Natural killer cell (primary cell): ENCODE measurements around the gene AGBL4. TPM values are rescaled to one million over a fixed set of nuclear protein-coding genes. Genes with fewer than 3 reads are reported as not detected.

Experiments used
- ATAC-seq, 3 donors: fragments of 150-1000 bp in 2 of 3; fragments of 200-7000 bp in 1 of 3; cut with Tn5 transposase; 1 replicate in 1 of 3; 2 replicates in 2 of 3; pipeline ENCODE4 v1.10.0; 2021; ENCODE audit warnings: mild to moderate bottlenecking in 2 of 3, moderate library complexity in 2 of 3
- DNase-seq, 2 donors: peaks; one replicate each; pipeline versions ENCODE4 v3.0.0 to v3.0.0-alpha.2; 2013 to 2021; ENCODE audit warnings: mixed read lengths in 1 of 2
- H3K27ac ChIP-seq: one replicate; pipeline ENCODE4 v1.5.1; 2013; ENCODE audit warnings: mild to moderate bottlenecking, low read length
- H3K27me3 ChIP-seq: one replicate; pipeline ENCODE4 v1.6.1; 2013; ENCODE audit warnings: low read length; ENCODE audit not compliant: control insufficient read depth, insufficient read depth
- H3K36me3 ChIP-seq: one replicate; pipeline ENCODE4 v1.6.1; 2013; ENCODE audit warnings: low read length; ENCODE audit not compliant: control insufficient read depth, insufficient read depth
- H3K4me1 ChIP-seq: one replicate; pipeline ENCODE4 v1.6.1; 2013; ENCODE audit warnings: low read length; ENCODE audit not compliant: control insufficient read depth, insufficient read depth
- H3K4me3 ChIP-seq: one replicate; pipeline ENCODE4 v1.5.1; 2013; ENCODE audit warnings: low read length
- H3K9me3 ChIP-seq: one replicate; pipeline ENCODE4 v1.6.1; 2013; ENCODE audit warnings: low read length; ENCODE audit not compliant: control insufficient read depth, insufficient read depth
- H3K27ac Mint-ChIP-seq, 2 donors: one replicate each; pipeline ENCODE4 v1.8.0; 2022; ENCODE audit warnings: mild to moderate bottlenecking in 2 of 2, mixed read lengths in 2 of 2, moderate library complexity in 1 of 2
- H3K27me3 Mint-ChIP-seq, 2 donors: one replicate each; pipeline ENCODE4 v1.8.0; 2022; ENCODE audit warnings: low read depth in 2 of 2, mixed read lengths in 2 of 2
- H3K36me3 Mint-ChIP-seq: one replicate; pipeline ENCODE4 v1.8.0; 2022; ENCODE audit warnings: mixed read lengths
- H3K4me1 Mint-ChIP-seq, 2 donors: one replicate each; pipeline ENCODE4 v1.8.0; 2022; ENCODE audit warnings: mixed read lengths in 2 of 2
- H3K4me3 Mint-ChIP-seq: one replicate; pipeline ENCODE4 v1.8.0; 2022; ENCODE audit warnings: mild to moderate bottlenecking, moderate library complexity, mixed read lengths
- H3K9me3 Mint-ChIP-seq, 2 donors: one replicate each; pipeline ENCODE4 v1.8.0; 2022; ENCODE audit warnings: mixed read lengths in 2 of 2
- WGBS: methylation state at CpG from one replicate; pipeline ENCODE4 v1.1.7; 2013; ENCODE audit warnings: missing lambda C conversion rate; ENCODE audit not compliant: insufficient coverage; 5-methylcytosine and 5-hydroxymethylcytosine counted together
- intact Hi-C: fragments of 100-400 bp; cut with micrococcal nuclease; formaldehyde crosslinking; loops from one replicate; pipeline ENCODE4 v1.14.2; 2022
- total RNA-seq, 4 donors: library from RNA; stranded (reverse); fragments of 120-200 nt in 1 of 4; gene quantifications; one replicate each; pipeline versions ENCODE4 v1.2.3 to v1.2.4, GENCODE V29; 2013 to 2022
- TF ChIP-seq, protein P1 (sequence below): fragments of 200-600 bp; IDR thresholded peaks from one replicate; pipeline ENCODE4 v1.8.0; 2022; ENCODE audit warnings: antibody characterized with exemption

The AGBL4 gene
- total RNA-seq, 3 donors from 2014 or later (not counting 1 experiment from before 2014, with no cell fraction given): not detected

DNA sequence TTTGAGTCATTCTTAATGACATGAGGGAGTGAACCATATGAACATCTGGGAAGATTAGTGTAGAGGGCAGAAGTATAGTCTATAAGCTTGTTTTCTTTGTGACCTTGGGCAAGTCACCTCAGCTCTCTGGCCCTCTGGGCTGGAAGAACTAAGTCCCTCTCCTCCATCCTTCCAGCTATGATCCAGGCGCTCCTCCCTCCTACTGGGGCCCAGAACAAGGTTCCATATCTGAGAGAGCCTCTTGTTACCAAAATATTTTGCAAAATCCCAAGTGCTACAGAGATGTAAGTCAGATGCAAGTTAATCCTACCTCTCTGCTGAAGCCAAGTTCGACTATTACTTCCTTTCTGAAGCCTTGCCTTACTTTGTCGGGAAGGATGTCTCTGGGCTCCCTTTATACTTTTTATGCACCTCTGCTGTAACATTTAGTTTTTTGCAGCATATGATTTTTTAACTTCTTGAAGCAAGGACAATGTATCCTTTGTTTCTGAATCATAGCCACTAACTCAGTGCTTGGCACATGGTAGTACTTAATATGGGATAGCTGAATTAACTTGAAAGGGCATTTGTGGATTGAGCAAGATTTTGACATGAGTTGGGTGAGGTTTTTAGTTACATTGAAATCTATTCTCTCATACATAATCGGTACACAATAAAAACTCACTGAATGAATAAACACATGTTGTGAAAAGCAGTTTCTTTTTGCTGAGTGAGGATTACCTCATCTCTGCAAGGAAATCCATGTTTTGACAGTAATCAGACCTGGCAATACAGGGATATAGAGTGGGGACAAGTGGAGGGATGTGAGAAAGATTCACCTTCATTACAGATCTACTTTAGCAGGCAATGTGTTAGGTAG lies 1192.4 kb downstream of the AGBL4 start:
- TF ChIP-seq, protein P1, sequence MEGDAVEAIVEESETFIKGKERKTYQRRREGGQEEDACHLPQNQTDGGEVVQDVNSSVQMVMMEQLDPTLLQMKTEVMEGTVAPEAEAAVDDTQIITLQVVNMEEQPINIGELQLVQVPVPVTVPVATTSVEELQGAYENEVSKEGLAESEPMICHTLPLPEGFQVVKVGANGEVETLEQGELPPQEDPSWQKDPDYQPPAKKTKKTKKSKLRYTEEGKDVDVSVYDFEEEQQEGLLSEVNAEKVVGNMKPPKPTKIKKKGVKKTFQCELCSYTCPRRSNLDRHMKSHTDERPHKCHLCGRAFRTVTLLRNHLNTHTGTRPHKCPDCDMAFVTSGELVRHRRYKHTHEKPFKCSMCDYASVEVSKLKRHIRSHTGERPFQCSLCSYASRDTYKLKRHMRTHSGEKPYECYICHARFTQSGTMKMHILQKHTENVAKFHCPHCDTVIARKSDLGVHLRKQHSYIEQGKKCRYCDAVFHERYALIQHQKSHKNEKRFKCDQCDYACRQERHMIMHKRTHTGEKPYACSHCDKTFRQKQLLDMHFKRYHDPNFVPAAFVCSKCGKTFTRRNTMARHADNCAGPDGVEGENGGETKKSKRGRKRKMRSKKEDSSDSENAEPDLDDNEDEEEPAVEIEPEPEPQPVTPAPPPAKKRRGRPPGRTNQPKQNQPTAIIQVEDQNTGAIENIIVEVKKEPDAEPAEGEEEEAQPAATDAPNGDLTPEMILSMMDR: no peak
- Mint-ChIP-seq H3K36me3 (no peaks in the 10 kb centered on the region), H3K9me3 (no peaks in the 10 kb centered on the region), H3K27me3 (peaks cover 7 to 8% of the 10 kb centered on the region in 2 donors), H3K27ac (no peak overlapping the region), H3K4me1 (no peaks in the 10 kb centered on the region), H3K4me3 (no peak overlapping the region)
- no peaks in the 10 kb centered on the region for H3K4me1 ChIP-seq
- no peaks in the 10 kb centered on the region for H3K36me3 ChIP-seq
- no peak for DNase-seq
- peaks cover 2% of the 10 kb centered on the region for H3K27me3 ChIP-seq
- intact Hi-C loops: no loop called here
- ATAC-seq: no peak
- no peak overlapping the region for H3K27ac ChIP-seq
- H3K4me3 ChIP-seq: no peak overlapping the region
- H3K9me3 ChIP-seq: no peaks in the 10 kb centered on the region
- whole genome bisulfite sequencing: 82% methylated on average over 3 of the region's 4 CpGs

DNA sequence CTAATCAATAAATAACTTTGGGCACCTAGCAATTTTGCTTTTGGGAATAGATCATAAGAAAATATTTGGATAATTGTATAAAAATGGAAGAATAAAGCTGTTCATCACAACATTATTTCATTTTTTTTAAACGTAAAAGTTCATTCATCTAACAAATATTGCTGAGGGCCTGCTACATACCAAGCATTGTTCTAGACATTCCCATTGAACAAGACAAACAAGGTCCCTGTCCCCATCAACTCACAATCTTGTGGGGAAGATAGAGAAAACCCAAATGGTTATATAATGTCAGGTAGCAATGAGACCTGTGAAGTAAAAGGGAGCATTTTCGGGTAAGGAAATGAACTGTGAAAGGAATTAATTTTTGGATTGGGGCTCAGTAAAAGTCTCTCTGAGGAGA lies 1193.0 kb downstream of the AGBL4 start:
- TF ChIP-seq, protein P1: no peak
- peaks cover 2% of the 10 kb centered on the region for H3K27me3 ChIP-seq
- H3K27ac ChIP-seq: no peak overlapping the region
- peaks cover 5% of the 10 kb centered on the region in 2 donors for H3K27me3 Mint-ChIP-seq
- intact Hi-C loops: no loop called here
- DNase-seq (no peak), ATAC-seq (no peak)
- no peak overlapping the region for H3K4me3 ChIP-seq
- H3K9me3 ChIP-seq: no peaks in the 10 kb centered on the region
- no peak overlapping the region for H3K4me3 Mint-ChIP-seq
- H3K36me3 Mint-ChIP-seq: no peaks in the 10 kb centered on the region
- H3K4me1 Mint-ChIP-seq: no peaks in the 10 kb centered on the region
- H3K4me1 ChIP-seq: no peaks in the 10 kb centered on the region
- no peaks in the 10 kb centered on the region for H3K36me3 ChIP-seq
- no peak overlapping the region for H3K27ac Mint-ChIP-seq
- H3K9me3 Mint-ChIP-seq: no peaks in the 10 kb centered on the region
- WGBS: 90% methylated on average over 2 of the region's 2 CpGs

DNA sequence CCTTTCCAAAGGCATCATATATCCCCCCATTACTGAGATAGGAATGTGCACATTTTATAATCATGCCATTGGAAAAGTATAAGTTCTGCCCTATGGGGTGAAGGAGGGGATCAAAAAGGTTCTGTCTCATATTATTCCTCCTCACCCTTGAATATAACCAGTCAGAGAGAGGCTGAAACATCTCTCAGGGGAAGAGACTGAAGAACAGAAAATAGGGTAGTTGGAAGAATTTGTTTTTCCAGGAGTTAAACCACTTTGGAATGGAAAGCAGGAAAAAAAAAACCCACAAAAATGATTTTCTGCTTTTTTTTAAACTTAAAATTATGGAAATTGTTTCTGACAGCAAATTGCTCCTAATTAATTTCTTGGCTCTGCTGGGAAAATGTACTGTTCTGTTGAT lies 1194.3 kb downstream of the AGBL4 start:
- no peaks in the 10 kb centered on the region for H3K36me3 ChIP-seq
- intact Hi-C loops: no loop called here
- peaks cover 0 to 3% of the 10 kb centered on the region in 2 donors for H3K27me3 Mint-ChIP-seq
- TF ChIP-seq, protein P1: no peak
- no peak for ATAC-seq
- no peak overlapping the region for H3K27ac Mint-ChIP-seq
- H3K4me1 ChIP-seq: no peaks in the 10 kb centered on the region
- no peak for DNase-seq
- H3K9me3 ChIP-seq: no peaks in the 10 kb centered on the region
- H3K27ac ChIP-seq: no peak overlapping the region
- no peak overlapping the region for H3K4me3 ChIP-seq
- H3K4me1 Mint-ChIP-seq: no peaks in the 10 kb centered on the region
- peaks cover 2% of the 10 kb centered on the region for H3K27me3 ChIP-seq
- H3K4me3 Mint-ChIP-seq: no peak overlapping the region
- H3K9me3 Mint-ChIP-seq: no peaks in the 10 kb centered on the region
- H3K36me3 Mint-ChIP-seq: no peaks in the 10 kb centered on the region

DNA sequence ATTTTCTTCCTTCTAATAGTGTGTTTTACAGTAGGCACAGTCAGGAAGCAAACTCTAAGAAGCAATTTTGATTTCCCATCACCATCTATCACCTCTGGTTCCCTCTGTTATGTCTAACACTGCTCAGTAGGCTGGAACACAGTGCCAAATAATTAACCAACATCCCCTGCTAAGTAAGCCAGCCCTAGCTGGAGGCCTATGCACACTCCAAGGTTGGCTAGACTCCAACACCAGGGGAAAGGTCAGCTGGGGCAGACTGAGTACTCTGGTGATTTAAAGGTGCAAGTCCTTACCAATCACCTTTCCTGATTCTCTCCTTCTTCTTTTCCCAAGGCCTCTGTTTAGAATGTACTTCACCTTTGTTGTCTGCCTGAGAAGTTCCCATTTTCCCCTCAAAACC lies 1200.6 kb downstream of the AGBL4 start:
- no peaks in the 10 kb centered on the region for H3K36me3 ChIP-seq
- DNase-seq (no peak), ATAC-seq (no peak)
- no peaks in the 10 kb centered on the region for H3K4me1 ChIP-seq
- peaks cover 0 to 6% of the 10 kb centered on the region in 2 donors for H3K27me3 Mint-ChIP-seq
- H3K27ac Mint-ChIP-seq: no peak overlapping the region
- no peaks in the 10 kb centered on the region for H3K4me1 Mint-ChIP-seq
- no peaks in the 10 kb centered on the region for H3K9me3 ChIP-seq
- H3K4me3 Mint-ChIP-seq: no peak overlapping the region
- no peaks in the 10 kb centered on the region for H3K27me3 ChIP-seq
- no peaks in the 10 kb centered on the region for H3K36me3 Mint-ChIP-seq
- TF ChIP-seq, protein P1: no peak
- no peaks in the 10 kb centered on the region for H3K9me3 Mint-ChIP-seq
- intact Hi-C loops: no loop called here
- H3K27ac ChIP-seq: no peak overlapping the region
- no peak overlapping the region for H3K4me3 ChIP-seq
